Hematopoietic multipotent progenitor cell treated with erythropoietin and hydrocortisone succinate and interleukin-3 and kit ligand, for 6 days (in vitro differentiated cells): ENCODE data around the gene IQSEC3.
A peak's percentile ranks its signal among the peaks of the same experiment; 100 is the strongest.

Experiments used
- DNase-seq: peaks from one replicate; pipeline ENCODE4 v3.0.0-alpha.2; 2015

IQSEC3 gene

DNA sequence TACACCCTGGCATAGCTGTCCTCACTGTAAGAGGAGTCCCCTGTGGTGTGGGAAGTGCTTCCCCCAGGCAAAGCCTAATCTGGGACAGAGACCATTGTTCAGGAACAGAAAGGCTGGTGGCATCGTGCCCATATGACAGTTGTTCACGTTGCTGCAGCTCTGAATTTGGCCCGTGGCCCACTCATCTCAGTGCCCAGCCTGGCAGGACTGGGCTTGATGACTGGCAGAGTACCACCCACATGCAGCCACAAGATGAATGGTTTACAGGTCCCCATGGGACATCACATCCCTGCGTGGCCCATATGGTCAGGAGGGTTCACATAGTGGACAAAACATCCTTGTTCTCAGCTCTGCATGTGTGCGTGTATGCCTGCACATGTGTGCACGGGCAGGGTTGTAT, 17.5 kb downstream of the IQSEC3 start:
- DNase-seq = peak; percentile 46

DNA sequence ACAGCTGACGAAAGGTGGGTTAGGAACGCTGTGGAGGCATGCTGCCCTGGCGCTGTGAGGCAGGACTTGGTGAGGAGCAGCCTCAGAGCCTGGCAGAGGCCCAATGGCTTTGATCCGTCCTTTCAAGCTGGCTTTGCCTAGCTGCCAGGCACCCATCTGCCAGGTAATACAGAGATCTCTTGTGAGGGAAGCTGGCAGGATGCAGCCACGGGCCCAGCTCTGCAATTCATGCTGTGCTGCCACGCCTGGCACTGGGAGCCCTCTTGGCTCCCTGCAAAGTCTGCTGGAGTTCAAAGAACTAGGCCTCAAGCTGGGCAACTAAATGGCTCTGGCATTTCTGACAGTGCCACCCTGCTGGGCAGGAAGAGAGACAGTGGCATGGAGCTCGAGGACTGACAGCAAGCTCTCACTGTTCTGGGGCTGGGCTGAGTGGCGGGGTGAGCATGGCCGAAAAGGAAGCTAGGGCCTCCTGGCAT, 18.7 kb downstream of the IQSEC3 start:
- no peak for DNase-seq

DNA sequence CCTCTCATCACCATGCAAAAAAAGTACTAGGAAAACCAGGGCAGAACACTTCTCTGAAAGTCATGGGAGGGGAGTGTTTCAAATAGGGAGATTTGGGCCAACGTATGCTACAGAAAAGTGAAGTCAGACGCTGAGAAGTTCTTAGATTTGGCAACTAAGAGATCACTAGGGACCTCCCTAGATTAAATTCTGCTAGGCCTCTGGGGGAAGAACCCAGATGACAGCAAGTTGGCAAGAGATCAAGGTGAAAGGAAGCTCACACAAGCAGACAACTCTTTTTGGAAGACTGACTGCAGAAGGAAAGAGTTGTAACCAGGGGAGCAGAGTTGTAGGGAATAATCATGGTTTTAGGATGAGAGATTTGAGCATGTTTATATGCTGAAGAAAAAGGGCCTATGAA, 20.7 kb downstream of the IQSEC3 start:
- no peak for DNase-seq

GRCh38 chr12:87856-88255, 21.3 kb downstream of the IQSEC3 start:
- no peak for DNase-seq

DNA sequence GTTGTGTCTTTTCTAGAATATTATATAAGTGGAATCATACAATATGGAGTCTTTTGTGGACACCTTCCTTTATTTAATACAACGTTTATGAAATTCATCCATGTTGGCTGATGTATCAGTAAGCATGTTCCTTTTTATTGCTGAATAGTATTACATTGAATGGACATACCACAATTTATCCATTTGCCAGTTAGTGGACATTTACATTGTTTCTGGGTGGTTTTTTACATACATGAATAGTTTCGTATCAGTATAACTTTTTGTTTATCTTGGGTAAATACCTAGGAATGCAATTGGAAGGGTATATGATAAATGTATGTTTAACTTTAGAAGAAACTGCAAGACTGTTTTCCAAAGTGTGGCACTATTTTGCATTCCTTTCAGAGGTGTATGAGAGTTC, 23.1 kb downstream of the IQSEC3 start:
- DNase-seq = no peak

- no peak for DNase-seq
These were observed 24.6 kb downstream of the IQSEC3 start for GRCh38 chr12:91213-91612.

GRCh38 chr12:93266-94005, 26.9 kb downstream of the IQSEC3 start:
- no peak for DNase-seq

DNA sequence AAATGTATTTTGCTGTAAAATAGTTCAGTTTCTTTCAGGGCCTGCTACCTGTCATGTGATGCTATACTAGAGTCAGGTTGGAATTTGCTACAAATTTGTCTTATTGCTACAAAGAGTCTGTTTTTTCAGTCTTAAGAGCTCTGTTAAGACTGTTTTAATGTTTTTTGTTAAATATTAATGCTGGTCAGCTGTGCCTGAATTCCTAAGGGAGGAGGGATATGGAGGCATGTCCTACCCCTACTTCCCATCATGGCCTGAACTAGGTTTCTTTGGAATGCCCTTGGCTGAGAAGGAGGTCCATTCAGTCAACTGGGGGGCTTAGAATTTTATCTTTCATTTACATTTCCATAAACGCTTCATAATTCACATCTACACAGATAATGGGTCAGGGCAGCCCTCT, 30.0 kb downstream of the IQSEC3 start:
- DNase-seq = no peak

GRCh38 chr12:98924-99352, 32.4 kb downstream of the IQSEC3 start:
- no peak for DNase-seq

- DNase-seq = no peak
These were observed 33.0 kb downstream of the IQSEC3 start for GRCh38 chr12:99605-100004.

GRCh38 chr12:101969-102878, 35.7 kb downstream of the IQSEC3 start:
- DNase-seq = no peak

GRCh38 chr12:102879-103168, 36.3 kb downstream of the IQSEC3 start:
- no peak for DNase-seq

DNA sequence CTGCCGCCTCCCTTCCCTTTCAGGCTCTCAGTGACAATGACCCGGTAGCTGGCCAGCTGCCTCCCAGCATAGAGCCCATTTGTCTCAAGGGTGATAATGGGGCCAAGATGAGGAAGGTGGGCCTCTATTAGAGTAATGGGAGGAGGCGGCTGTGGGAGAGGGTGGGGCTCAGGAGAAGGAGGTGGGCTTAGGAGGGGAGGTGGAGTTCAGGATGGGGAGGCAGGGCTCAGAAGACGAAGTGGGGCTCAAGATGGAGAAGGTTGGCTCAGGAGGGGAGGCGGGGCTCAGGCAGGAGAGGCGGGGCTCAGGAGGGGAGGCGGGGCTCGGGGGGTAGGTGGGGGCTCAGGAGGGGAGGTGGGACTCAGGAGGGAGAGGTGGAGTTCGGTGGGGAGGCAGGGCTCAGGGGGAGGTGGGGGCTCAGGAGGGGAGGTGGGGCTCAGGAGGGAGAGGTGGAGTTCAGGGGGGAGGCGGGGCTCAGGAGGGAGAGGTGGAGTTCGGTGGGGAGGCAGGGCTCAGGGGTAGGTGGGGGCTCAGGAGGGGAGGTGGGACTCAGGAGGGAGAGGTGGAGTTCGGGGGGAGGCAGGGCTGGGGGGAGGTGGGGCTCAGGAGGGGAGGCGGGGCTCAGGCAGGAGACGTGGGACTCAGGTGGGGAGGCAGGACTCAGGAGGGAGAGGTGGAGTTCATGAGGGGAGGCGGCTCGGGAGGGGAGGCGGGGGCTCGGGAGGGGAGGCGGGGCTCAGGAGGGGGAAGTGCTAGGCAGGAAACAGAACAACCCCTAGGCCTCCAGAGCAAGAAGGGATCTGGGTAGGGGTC, 36.8 kb downstream of the IQSEC3 start:
- peak; percentile 31 for DNase-seq

DNA sequence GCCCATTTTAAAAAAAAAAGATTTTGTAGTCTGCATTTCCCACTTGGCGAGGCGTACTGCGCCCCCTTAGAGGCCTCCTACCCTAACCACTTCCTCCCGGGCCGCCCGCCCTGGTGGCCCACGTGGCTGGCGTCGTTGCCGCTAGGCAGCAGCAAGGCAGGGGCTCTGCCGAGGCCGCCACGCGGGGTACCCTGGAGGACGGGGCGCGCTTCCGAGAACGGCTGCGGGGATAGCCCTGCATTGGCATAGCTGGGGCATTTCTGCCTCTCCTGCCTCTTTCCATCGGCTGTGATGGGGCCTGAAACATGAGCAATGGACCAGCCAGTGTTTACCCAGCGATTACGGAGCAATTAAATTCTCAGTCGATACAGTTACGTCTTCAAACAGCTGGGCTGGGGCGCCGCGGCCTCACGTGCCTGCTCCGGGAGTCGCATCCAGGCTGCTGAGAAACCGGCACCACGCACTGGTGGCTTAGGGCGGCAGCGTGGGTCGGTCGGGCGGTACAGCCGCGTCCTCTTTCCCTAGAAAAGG, 38.0 kb downstream of the IQSEC3 start:
- DNase-seq = peak; percentile 52

DNA sequence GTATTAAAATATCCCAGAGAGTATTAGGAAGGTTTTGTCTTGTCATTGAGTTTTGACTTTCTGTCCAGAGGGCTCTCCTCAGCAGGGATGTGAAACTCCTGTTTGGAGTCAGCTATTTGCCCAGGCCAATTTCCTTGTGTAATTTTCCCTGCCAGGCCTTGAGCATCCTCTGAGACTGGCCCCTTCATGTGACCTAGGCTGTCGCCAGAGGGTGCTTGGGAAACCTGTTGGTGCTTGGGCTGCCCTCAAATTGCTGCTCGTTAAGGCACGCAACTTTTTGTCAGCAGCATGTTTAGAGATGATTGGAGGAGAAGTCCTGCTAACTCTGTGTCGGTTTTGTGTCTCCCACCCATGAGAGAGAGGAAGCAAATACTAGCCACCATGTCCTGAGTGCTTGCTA, 39.1 kb downstream of the IQSEC3 start:
- DNase-seq = no peak

DNA sequence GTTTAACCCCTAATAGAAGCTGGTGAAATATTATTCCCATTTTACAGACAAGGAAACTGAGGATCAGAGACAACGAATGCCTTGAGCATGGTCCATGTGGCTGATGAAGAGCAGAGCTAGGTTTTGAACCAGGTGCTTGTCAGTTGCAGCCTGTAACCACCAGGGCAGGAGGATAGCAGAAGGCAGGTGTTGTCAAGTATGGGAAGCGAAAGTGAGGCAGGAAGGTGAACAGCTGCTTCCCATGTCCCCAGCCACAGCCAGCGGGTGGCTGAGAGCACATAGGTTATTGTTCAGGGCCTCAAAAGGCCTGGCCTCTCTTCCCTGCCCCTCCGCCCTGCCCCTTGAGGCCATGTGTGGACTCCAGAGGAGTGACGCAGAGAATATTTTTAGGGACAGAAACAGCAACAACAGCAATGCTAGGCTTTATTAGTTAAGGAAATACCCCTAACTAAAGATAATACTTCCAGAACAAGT, 39.6 kb downstream of the IQSEC3 start:
- DNase-seq = no peak

DNA sequence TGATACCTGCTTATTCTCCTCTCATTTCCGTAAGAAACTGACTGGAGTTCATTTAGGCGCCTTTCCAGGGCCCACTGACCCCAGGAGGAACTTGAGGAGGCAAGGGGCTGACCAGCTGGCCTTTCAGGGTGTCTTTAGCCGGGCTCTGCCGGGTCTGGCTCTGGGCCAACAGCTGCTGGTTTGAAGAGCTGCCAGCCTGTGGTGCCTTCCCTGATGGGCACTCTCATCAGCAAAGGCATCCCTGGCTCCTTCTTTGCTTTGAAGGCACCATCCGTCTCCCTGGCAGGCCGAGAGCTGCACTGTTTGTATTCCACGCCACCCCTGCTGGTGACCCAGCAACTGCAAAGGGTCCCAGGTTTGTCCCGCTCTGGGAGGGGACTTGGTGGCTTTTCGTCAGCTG, 42.0 kb downstream of the IQSEC3 start:
- peak; percentile 44 for DNase-seq

GRCh38 chr12:109446-109845, 42.9 kb downstream of the IQSEC3 start:
- DNase-seq = no peak

- DNase-seq = peak; percentile 37
These were observed 43.3 kb downstream of the IQSEC3 start for GRCh38 chr12:109872-110271.

DNA sequence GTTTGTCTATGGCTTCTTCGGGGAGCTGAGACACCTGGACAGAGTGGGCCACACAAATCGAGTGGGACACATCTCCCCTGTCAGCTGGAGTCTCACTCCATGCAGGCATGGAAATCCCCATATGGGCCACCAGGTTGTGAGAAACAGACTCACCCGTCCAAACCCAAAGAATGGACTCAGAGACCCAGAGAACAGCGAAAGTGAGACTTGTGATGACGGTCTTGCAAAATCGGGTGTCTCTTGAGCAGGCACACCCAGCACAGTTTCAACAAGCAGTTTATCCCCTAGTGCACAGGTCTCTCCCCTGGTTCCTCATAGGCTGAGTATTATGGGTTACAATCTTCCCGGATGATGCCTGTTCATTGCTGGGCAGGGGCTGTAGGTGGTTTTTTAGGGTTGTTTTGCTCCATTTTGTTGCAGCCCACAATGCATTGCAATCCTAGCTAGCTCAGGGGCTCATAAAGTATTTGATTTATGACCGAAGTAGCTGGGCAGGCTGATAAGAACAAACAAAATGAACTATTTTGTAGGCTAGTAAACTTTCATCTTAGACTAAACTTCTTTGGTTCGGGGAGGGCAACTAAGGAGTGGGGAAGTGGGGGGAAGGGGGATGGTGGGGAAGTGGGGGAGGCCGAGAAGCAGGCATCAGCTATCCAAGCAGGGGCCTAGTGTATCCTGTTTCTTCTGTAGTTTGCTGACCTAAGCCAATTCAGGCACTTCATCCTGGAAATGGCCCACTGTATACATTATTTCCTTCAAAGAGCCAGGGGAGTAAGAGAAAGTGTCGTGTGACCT, 45.3 kb downstream of the IQSEC3 start:
- no peak for DNase-seq

DNA sequence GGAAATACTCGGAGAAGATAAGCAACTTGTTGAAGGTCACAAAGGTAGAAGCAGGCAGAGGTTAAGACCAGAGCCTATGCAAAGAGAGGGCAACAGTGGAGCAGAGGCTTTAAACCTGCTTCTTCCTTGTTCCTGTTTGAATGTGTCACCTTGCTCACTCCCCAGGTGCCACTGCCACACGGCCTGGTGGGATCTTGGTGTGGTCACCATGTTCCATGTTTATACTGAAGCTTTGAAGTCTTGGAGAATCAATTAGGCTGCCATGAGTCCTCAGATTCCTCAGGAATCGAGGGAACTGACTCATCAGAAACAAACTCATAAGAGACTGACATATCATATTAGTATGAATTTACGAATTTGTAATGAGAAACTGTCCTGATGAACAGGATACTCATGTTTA, 46.8 kb downstream of the IQSEC3 start:
- no peak for DNase-seq

DNA sequence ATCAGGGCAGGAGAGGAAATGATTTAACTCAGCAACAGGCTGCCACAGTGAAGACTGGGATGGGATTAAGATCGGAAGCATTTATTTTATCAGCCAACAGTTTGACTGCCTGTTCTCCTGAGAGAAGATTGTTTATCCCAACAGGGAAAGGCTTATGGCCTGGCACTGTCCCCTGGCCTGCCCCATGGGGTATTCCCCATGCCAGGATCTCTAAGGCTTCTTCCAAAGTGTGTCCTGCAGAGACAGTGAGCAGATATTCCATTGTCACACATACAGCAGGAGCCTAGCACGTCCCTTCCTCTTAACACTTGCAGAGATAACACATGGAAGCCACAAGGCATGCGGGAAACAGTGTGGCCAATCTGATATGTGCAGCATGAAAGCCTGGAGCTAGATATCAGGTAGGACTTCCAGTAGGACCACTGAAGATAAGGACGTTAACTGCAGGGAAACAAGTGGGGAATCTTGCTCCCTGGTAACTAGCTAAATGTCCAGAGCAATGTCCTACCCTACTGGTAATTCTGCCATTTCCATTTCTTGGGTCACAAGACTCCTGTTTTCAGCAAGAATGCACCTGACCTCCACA, 48.2 kb downstream of the IQSEC3 start:
- DNase-seq = peak; percentile 35
